GM21515 (cell line): ENCODE measurements around the gene ZNRF1.
"Not testable (repeated sequence)": the region's sequence is repeated elsewhere in the genome, so short reads cannot be mapped to it uniquely, and the experiment has no call there.

Experiments
- ATAC-seq: cut with Tn5 transposase; IDR thresholded peaks from one replicate; pipeline ENCODE4 v1.9.1; 2021; ENCODE audit not compliant: unreplicated experiment

Gene ZNRF1

DNA sequence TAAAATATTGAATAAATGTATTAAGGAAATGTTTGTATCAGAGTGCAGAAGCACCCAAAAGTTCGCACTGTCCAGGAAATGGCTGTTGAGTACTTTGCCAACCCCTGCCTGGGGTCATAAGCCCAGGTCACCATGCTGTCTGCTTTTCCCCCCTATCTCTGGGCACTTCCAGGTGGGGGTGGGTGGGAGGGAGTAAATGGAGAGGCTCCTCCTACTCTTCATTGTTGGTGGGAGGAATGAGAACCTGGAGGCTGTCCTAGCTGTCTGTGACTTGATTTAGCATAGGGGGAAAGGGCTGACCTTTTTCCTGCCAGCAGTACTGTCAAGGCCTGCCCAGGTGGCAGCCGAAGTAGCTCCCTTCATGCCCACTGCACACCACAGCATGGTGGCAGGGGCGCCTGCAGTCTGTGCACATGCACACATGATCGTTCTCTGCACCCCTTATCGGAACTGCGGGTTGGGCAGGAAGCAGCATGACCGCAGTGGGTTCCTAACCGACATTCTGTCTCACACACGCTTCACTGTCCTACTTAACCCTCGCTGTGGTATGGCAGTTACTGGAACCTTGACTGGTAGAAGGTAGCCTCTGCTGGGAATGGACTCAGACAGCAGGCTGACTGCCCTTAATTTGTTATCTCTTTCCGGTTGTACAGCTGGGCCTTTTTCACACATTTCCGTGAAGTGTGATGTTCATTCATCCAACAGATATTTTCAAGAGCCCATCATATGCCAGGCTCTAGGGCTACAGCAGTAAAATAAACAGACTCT is 76.3 kb downstream of the ZNRF1 start:
- peak; percentile 92 for ATAC-seq

GRCh38 chr16:75075688-75076268 is 77.0 kb downstream of the ZNRF1 start:
- peak; percentile 11 for ATAC-seq

DNA sequence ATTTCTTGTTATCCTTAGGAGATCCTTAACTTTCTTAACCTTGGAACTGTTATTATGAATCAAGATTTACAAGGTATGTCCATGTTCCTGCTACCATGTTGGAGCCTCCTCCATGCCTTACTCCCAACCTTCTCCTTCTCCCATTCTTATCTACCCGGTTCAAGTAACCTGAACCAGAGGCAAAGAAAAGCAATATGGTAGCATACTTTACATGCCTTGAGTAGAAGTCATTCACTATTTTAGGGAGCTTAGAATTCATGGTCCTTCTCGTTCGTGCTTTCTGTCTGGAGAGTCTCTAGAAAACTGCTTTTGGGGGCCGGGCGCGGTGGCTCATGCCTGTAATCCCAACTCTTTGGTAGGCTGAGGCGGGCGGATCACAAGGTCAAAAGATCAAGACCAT is 80.1 kb downstream of the ZNRF1 start:
- no peak for ATAC-seq

DNA sequence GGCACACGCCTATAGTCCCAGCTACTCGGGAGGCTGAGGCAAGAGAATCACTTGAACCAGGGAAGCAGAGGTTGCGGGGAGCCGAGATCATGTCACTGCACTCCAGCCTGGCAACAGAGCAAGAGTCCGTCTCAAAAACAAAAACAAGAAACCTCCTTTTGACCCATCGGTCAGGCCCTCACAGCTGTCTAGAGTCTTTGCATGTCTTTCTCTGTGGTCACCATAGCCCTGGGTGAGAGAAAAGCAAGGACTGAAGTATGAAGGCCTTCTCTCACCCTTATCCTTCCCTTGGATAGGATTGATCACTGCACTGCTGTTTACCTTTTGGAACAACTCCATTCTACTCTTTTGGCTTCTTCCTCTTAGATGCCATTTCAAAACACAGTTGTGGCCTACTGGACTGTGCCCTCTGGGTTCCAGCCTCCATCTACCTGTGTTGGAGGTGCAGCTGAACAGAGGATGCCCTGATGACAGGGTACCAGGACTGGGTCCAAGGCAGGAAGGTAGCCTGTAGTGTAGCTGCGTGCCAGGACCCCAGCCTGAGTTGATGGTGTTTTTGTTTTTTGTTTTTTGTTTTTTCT is 80.6 kb downstream of the ZNRF1 start:
- ATAC-seq = no peak

DNA sequence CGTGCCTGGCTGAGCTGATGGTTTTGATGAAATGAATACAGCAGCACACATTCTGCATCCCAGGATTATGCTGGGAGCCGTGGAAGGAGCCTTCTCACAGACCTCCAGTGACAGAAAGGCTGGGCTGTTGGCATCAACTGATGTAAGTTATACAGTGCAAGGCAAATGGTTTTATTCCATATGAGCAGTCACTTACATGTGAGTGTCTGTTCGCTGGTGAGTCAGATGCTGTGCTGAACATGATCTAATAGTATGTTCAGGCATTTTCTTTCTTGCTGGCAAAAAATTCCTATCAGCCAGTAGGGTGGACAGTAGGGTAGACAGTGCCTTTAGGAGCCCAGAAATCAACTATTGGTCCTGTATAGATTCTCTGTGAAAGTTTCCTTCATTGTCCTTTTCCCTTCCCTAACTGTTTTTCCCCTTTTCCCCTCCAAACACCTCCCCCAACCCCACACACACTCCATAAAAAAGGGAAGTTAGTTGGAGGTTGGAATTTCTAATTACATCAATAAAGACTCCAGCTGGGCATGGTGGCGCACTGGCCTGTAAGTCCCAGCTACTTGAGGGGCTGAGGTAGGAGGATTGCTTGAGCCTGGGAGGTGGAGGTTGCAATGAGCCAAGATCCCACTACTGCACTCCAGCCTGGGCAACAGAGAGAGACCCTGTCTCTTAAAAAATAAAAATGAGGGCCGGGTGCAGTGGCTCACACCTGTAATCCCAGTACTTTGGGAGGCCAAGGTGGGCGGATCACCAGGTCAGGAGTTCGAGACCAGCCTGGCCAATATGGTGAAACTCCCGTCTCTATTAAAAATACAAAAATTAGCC is 81.6 kb downstream of the ZNRF1 start:
- no peak for ATAC-seq

DNA sequence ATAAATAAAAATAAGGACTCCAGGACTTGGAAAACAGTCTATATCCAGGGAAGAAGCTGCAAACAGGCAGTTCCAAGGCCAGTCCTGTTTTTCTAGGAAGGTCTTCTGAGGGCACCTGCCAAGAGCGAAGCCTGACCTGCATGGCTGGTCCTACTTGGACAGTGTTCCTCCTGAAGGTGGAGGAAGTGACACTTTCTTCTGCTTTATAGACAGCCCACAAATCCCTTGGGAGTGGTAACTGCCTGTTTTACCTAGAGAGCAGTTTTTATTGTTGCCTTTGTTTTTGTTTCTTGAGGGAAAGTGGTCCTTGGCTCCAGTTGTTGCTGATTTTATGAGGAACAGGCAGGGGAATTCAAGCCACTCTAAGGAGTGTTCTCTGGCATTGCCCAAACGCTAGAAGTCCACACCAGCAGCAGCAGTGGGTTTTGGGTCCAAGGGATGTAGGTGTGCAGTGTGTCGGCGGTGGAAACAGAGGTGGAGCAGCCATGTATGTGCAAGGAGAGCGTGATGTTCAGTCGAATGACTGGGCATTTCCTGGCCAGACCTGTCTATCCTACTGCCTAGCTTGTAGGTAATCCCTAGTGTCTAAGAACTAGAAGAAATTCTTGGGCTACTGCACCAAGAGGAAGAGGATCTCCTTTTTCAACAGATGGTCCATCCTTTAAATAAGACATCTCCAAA is 82.5 kb downstream of the ZNRF1 start:
- ATAC-seq = no peak

DNA sequence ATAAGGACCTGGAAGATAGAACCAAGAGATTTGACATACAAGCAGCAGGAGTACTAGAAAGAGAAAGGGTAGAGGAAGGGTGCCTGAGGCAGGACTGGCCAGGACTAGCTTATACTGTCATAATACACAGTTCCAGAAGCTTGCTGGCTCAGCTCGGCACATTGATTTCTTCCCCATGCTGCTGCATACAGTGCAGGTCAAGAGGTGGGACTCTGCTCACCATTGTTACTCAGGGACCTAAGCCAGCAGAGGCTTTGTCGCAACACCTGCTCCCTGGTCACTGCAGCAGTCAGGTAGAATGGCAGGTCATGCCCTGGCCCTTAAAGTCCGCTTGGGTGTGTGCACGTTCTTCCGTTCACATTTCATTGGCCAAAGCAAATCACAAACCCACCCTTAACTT is 85.0 kb downstream of the ZNRF1 start:
- no peak for ATAC-seq

DNA sequence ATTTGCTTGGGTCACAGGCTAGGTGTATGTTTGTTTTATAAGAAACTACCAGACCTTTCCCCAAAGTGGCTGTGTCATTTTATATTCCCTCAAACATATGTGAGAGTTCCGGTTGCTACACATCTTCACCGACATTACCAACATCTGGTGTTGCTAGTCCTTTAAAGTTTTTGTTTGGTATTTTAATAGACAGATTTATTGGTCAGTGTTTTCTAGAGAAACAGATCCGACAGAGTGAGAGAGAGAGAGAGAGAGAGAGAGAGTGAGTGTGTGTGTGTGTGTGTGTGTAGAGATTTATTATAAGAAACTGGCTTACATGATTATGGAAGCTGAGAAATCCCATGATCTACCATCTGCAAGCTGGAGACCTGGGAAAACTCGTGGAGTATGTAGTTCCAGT is 86.7 kb downstream of the ZNRF1 start:
- ATAC-seq = no peak

DNA sequence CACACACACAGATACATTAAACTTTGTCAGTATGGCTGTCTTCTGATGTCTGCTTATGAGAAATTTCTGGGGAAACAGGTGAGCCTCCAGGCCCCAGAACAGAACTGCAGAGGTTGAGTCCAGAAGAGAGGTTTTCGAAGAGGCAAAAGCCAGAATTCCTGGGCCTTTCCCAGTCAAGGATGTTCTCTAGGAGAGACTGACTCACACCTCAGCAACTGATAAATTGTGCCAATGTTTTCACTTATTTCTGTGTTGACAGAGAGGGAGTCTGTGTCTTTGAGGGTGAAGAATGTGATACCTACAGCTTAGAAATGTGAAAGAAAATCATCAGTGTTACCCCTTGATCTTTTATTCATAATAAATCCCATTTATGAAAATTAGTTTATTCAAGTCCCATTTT is 87.5 kb downstream of the ZNRF1 start:
- no peak for ATAC-seq

GRCh38 chr16:75086688-75087374 is 88.0 kb downstream of the ZNRF1 start:
- no peak for ATAC-seq

GRCh38 chr16:75087375-75087979 is 88.7 kb downstream of the ZNRF1 start:
- no peak for ATAC-seq

GRCh38 chr16:75088216-75088615 is 89.4 kb downstream of the ZNRF1 start:
- ATAC-seq = no peak

DNA sequence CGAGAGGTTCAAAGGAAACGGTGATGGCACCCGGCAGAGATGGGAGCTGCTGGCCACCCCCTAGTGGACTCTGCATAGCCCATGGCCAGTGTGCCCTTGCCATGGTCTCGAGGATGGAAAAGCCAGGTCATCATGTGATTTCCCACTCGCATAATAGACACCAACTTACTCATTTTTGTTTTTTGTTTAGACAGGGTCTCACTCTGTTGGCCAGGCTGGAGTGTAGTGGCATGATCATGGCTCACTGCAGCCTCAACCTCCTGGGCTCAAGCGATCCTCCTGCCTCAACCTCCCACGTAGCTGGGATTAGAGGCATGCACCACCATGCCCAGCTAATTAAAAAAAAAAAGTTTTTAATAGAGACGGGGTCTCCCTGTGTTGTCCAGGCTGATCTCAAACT is 90.1 kb downstream of the ZNRF1 start:
- no peak for ATAC-seq

DNA sequence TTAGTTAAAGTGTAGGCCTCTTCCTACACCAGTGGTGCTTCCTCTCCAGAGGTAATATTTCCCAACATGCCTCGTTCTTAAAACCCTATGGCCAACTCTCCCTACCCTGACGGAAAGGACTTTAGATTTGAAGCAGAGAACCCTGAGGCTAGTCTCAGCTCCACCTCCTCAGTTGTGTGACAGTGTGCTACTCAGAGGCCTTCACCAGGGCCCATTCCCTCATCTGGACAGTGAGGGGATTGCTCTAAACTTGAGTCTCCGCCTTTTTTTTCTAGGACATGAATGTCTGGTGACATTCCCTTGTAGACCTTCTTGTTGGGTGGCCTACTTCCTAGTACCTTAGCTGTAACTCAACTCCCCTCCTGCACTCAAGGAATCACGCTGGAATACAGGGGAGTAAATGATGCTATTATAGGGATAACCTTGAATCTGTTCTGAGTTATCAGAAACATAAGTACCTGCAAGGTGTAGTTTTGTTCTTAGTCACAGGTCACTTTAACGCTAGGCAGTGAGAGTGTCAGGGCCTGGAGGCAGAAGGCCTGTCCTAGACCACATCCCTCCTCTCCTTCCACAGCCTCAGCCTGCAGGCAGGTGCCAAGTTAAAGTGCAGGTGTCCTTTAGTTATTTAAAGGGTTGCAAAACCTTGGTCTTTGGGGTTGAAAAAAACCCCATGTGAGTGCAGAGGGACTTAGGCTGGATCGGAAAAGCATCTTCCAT is 90.8 kb downstream of the ZNRF1 start:
- ATAC-seq = no peak

DNA sequence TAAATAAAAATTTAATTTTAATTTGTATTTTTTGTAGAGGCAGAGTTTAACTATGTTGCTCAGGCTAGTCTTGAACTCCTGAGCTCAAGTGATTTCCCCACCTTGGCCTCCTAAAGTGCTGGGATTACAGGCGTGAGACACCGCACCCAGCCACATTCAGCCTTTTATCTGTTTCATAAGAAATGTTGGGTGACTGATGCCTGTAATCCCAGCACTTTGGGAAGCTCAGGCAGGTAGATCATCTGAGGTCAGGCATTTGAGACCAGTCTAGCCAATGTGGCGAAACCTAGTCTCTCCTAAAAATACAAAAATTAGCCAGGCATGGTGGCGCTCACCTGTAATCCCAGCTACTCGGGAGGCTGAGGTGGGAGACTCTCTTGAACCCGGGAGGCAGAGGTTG is 92.1 kb downstream of the ZNRF1 start:
- not testable (repeated sequence) for ATAC-seq

GRCh38 chr16:75091619-75092018 is 92.8 kb downstream of the ZNRF1 start:
- not testable (repeated sequence) for ATAC-seq

GRCh38 chr16:75092777-75093176 is 94.0 kb downstream of the ZNRF1 start:
- ATAC-seq = no peak

DNA sequence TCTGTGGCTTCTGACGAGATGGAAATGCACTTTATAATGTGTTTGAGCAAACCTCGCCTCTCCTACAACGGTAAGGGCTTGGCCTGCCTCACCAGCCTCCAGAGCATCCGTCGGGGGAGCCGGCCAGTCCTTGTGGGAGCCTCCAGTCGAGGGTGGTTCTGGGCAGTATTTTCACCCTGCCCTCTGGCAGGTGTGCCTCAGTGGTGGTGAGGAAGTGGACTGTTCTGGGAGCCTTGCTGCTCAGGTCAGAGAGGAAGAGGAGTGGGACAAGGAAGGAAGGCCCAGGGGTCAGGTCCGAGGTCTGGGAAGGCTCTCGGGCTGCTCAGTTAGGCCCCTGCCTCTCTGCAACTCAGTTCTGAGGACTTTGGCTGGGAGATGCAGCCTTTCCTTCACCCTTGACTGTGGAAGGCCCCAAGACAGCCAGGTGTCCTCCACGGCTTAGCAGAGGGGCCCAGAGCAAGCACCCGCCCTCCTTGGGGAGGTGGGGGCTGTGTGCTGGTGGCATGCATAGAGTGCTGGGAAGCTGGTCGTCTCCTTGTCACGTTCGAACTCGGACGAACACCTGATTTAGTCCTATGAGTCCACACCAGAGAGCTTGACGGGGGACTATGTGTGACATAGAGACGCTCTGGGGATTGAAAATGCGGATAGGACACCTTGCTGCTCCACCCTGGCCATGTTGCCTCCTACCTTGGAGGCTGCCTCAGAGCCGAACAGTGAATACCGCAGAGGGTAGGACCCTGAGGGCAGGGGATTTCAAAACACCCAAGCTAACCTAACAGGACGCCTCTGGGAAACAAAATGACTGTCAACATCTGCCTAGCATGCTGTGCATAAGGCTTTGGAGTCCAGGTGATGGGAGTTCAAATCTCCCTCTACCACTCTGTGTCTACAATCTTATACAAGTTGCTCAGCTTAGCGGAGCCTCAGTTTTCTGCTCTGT is 95.0 kb downstream of the ZNRF1 start:
- no peak for ATAC-seq
